Stomach (tissue), 4 donors: ENCODE data around the gene BASP1.

Source experiments
- POLR2A ChIP-seq, 4 donors: fragments of 450-650 bp; IDR thresholded peaks; one replicate each; pipeline ENCODE4 v1.6.1; 2016; ENCODE audit warnings: antibody characterized with exemption in 4 of 4, control low read depth in 2 of 4, mild to moderate bottlenecking in 1 of 4, moderate library complexity in 1 of 4
- POLR2AphosphoS5 ChIP-seq, 3 donors: sonication (generic); formaldehyde crosslinking; IDR thresholded peaks; one replicate each; pipeline ENCODE4 v1.6.1; 2016; ENCODE audit warnings: antibody characterized with exemption in 3 of 3
- TF ChIP-seq, protein P1 (sequence below), 7 experiments: fragments of 450-650 bp in 4 of 7; fragments of 200-600 bp in 3 of 7; sonication (generic) in 3 of 7; IDR thresholded peaks; one replicate each; pipeline ENCODE4 v1.5.1; 2016 to 2019; ENCODE audit warnings: antibody characterized with exemption in 7 of 7, control low read depth in 2 of 7, mild to moderate bottlenecking in 1 of 7

DNA sequence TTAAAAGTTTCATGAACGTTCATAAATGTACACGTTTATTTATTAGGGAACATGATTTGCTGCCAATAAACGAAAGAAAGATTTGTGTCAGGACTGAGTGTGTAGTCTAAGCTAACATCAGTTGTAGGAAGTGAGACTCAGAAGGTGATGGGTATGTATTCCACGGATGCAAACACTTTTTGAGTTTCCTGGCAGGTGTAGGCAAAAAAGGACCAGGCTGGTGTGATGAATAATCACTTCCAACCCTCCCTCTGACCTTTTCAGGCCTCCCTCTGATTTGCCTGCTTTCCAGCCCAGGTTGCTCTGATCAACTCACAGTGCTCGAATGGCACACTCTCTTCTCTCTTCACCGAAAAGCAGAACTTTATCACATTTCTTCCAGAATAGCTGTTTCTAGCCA, 51.8 kb downstream of the BASP1 start:
- TF ChIP-seq POLR2AphosphoS5 (IDR thresholded peaks at IDR 0.05) (no peak), POLR2A (IDR thresholded peaks at IDR 0.05) (no peak)
- TF ChIP-seq, protein P1, sequence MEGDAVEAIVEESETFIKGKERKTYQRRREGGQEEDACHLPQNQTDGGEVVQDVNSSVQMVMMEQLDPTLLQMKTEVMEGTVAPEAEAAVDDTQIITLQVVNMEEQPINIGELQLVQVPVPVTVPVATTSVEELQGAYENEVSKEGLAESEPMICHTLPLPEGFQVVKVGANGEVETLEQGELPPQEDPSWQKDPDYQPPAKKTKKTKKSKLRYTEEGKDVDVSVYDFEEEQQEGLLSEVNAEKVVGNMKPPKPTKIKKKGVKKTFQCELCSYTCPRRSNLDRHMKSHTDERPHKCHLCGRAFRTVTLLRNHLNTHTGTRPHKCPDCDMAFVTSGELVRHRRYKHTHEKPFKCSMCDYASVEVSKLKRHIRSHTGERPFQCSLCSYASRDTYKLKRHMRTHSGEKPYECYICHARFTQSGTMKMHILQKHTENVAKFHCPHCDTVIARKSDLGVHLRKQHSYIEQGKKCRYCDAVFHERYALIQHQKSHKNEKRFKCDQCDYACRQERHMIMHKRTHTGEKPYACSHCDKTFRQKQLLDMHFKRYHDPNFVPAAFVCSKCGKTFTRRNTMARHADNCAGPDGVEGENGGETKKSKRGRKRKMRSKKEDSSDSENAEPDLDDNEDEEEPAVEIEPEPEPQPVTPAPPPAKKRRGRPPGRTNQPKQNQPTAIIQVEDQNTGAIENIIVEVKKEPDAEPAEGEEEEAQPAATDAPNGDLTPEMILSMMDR (IDR thresholded peaks at IDR 0.05): no peak
